NB4 (cell line): ENCODE measurements around the gene TCF15.

Experiments
- MYC ChIP-seq: IDR thresholded peaks from 2 replicates; pipeline ENCODE4 v1.6.1; 2011; ENCODE audit warnings: low read depth, low read length
- POLR2A ChIP-seq: IDR thresholded peaks from 2 replicates; pipeline ENCODE4 v1.6.1; 2011; ENCODE audit warnings: mild to moderate bottlenecking; ENCODE audit not compliant: insufficient read length; ENCODE audit errors: extremely low read depth
- TF ChIP-seq, protein P1 (sequence below): IDR thresholded peaks from one replicate; pipeline ENCODE4 v1.5.1; 2012; ENCODE audit warnings: low read depth, low read length

DNA sequence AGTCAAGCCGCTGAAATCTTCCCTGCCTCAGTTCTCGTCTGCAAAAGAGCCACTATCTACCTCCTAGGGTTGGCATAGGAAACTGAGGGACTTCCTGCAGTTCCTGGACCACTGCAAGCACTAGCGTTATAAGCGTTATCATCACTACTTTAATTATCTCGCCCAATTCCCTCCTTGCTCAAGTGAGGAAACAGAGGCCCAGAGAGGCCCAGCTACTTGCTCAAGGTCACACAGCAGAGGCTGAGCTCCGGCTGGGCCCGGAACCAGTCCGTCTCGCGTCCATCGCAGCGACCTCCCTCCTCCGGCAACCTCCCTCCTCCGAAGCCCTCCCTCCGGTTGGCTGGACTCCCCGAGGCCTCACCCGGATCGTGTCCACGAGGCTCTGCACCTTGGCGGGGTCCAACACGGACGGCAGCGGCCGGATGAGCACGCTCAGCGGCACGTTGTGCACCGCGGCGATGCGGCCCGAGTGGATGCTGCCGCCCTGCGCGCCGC is 42.6 kb upstream of the TCF15 start:
- TF ChIP-seq, protein P1, sequence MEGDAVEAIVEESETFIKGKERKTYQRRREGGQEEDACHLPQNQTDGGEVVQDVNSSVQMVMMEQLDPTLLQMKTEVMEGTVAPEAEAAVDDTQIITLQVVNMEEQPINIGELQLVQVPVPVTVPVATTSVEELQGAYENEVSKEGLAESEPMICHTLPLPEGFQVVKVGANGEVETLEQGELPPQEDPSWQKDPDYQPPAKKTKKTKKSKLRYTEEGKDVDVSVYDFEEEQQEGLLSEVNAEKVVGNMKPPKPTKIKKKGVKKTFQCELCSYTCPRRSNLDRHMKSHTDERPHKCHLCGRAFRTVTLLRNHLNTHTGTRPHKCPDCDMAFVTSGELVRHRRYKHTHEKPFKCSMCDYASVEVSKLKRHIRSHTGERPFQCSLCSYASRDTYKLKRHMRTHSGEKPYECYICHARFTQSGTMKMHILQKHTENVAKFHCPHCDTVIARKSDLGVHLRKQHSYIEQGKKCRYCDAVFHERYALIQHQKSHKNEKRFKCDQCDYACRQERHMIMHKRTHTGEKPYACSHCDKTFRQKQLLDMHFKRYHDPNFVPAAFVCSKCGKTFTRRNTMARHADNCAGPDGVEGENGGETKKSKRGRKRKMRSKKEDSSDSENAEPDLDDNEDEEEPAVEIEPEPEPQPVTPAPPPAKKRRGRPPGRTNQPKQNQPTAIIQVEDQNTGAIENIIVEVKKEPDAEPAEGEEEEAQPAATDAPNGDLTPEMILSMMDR: no peak
- no peak for TF ChIP-seq POLR2A
- TF ChIP-seq MYC: 0 out of 2 replicates have a peak, but pooled peaks have one; percentile 4
